GM20000 (cell line): ENCODE data around the gene NCOA7.

ENCODE experiments used
- DNase-seq: peaks from one replicate; pipeline ENCODE4 v3.0.0; 2012; ENCODE audit warnings: low spot score
- CTCF ChIP-seq: IDR thresholded peaks from 2 replicates; pipeline ENCODE4 v1.5.1; 2012; ENCODE audit warnings: mild to moderate bottlenecking, control low read depth; ENCODE audit errors: extremely low read depth, missing control alignments

The NCOA7 gene

GRCh38 chr6:125828476-125829039 is 37.8 kb downstream of the NCOA7 start:
- no peak for TF ChIP-seq CTCF
- no peak for DNase-seq

- DNase-seq, result no peak
These were observed 38.7 kb downstream of the NCOA7 start for GRCh38 chr6:125829433-125829832.

GRCh38 chr6:125831659-125832058 is 40.9 kb downstream of the NCOA7 start:
- no peak for DNase-seq
- TF ChIP-seq CTCF, result no peak

More at GRCh38 chr6:125829433-125829832, 38.7 kb downstream of the NCOA7 start:
- TF ChIP-seq CTCF, result no peak

GRCh38 chr6:125832391-125833117 is 41.8 kb downstream of the NCOA7 start:
- no peak for TF ChIP-seq CTCF
- DNase-seq, result no peak

GRCh38 chr6:125834348-125834747 is 43.6 kb downstream of the NCOA7 start:
- TF ChIP-seq CTCF, result no peak
- no peak for DNase-seq

- no peak for DNase-seq
- TF ChIP-seq CTCF, result no peak
These were observed 44.5 kb downstream of the NCOA7 start for GRCh38 chr6:125835221-125835744.

GRCh38 chr6:125836466-125836865 is 45.7 kb downstream of the NCOA7 start:
- no peak for DNase-seq
- TF ChIP-seq CTCF, result no peak
